Endothelial cell of umbilical vein (primary cell): ENCODE data around the gene PROM1. TPM values are rescaled to one million over a fixed set of nuclear protein-coding genes. Genes with fewer than 3 reads are reported as not detected.

ENCODE experiments used
- BruUV-seq: library from RNA; stranded (reverse); fragments of 400-500 nt; replicated peaks from 2 replicates; lab custom pipeline; 2021; lab: Mats Ljungman, UMichigan
- CTCF ChIA-PET: fragments of 300-600, 350-600 bp; sonication (Branson Sonifier 250); formaldehyde crosslinking; loops from one replicate; lab custom pipeline; 2021; ENCODE audit warnings: antibody characterized with exemption, inconsistent platforms; lab: Charles Lee
- POLR2A ChIA-PET: fragments of 300-600, 350-600 bp; sonication (Branson Sonifier 250); formaldehyde crosslinking; loops from one replicate; lab custom pipeline; 2021; ENCODE audit warnings: antibody characterized with exemption, inconsistent platforms; lab: Charles Lee
- DNase-seq: peaks from one replicate; pipeline ENCODE4 v3.0.0-alpha.2; 2011; ENCODE audit warnings: low read depth, low spot score
- FAIRE-seq: peaks from 2 replicates; lab custom pipeline; 2011; peaks lifted over from hg19 to GRCh38; lab: Jason Lieb, UNC
- H2AFZ ChIP-seq: 2 replicates; pipeline ENCODE4 v1.6.0; 2012; ENCODE audit warnings: low read depth, low read length, control low read depth, inconsistent platforms
- H3K27ac ChIP-seq: 2 replicates; pipeline ENCODE4 v1.5.1; 2011; ENCODE audit warnings: low read depth, mild to moderate bottlenecking, control low read depth, low read length, moderate library complexity; ENCODE audit not compliant: insufficient read depth
- H3K27me3 ChIP-seq, 2 experiments: 2 replicates each; pipeline versions ENCODE4 v1.6.0 to v1.6.1; 2011; ENCODE audit warnings: low read length in 2 of 2, mixed read lengths in 1 of 2; ENCODE audit not compliant: control insufficient read depth in 2 of 2, insufficient read depth in 2 of 2
- H3K36me3 ChIP-seq, 2 experiments: 2 replicates in 1 of 2; 3 replicates in 1 of 2; pipeline ENCODE4 v1.5.1; 2011; ENCODE audit warnings: low read length in 2 of 2, mild to moderate bottlenecking in 1 of 2, moderate library complexity in 1 of 2; ENCODE audit not compliant: control insufficient read depth in 2 of 2, insufficient read depth in 2 of 2; ENCODE audit errors: extremely low read depth in 1 of 2
- H3K4me1 ChIP-seq: 3 replicates; pipeline ENCODE4 v1.5.1; 2011; ENCODE audit warnings: mild to moderate bottlenecking, low read length; ENCODE audit not compliant: control insufficient read depth, insufficient read depth; ENCODE audit errors: extremely low read depth
- H3K4me2 ChIP-seq: 2 replicates; pipeline ENCODE4 v1.6.1; 2011; ENCODE audit warnings: low read length, control low read depth, mixed read lengths; ENCODE audit not compliant: insufficient read depth
- H3K4me3 ChIP-seq, 3 experiments: fragments of 200-600 bp in 1 of 3; sonication (generic), shearing (Covaris generic) in 1 of 3; replicated peaks in 1 of 3; 2 replicates each; pipeline ENCODE4 v1.5.1; 2011 to 2016; ENCODE audit warnings: control low read depth in 3 of 3, low read length in 3 of 3, mild to moderate bottlenecking in 2 of 3, inconsistent platforms in 1 of 3, low read depth in 1 of 3, moderate library complexity in 1 of 3; ENCODE audit not compliant: insufficient read depth in 1 of 3
- H3K79me2 ChIP-seq: 2 replicates; pipeline ENCODE4 v1.6.0; 2012; ENCODE audit warnings: low read length, inconsistent platforms; ENCODE audit not compliant: control insufficient read depth, insufficient read depth
- H3K9ac ChIP-seq: replicated peaks from 2 replicates; pipeline ENCODE3; 2011; ENCODE audit warnings: low read length, control low read depth; ENCODE audit not compliant: insufficient read depth; ENCODE audit errors: extremely low read depth
- H3K9me1 ChIP-seq: replicated peaks from 3 replicates; pipeline ENCODE4 v1.6.0; 2011; ENCODE audit warnings: mild to moderate bottlenecking, low read length; ENCODE audit not compliant: control insufficient read depth, insufficient read depth; ENCODE audit errors: extremely low read depth
- H3K9me3 ChIP-seq: replicated peaks from 2 replicates; pipeline ENCODE4 v1.5.1; 2012; ENCODE audit warnings: low read length, inconsistent platforms; ENCODE audit not compliant: control insufficient read depth, insufficient read depth
- H4K20me1 ChIP-seq: replicated peaks from 2 replicates; pipeline ENCODE3; 2011; ENCODE audit warnings: mild to moderate bottlenecking, low read length; ENCODE audit not compliant: control insufficient read depth, insufficient read depth; ENCODE audit errors: extremely low read depth
- EZH2 ChIP-seq: IDR thresholded peaks from 2 replicates; pipeline ENCODE4 v1.6.1; 2012; ENCODE audit warnings: borderline replicate concordance, low read depth, mild to moderate bottlenecking, moderate library complexity, low read length, inconsistent platforms; ENCODE audit not compliant: severe bottlenecking
- FOS ChIP-seq: IDR thresholded peaks from 2 replicates; pipeline ENCODE4 v1.6.1; 2011; ENCODE audit warnings: mild to moderate bottlenecking, low read length, moderate library complexity, borderline replicate concordance; ENCODE audit not compliant: insufficient read depth
- GATA2 ChIP-seq: IDR thresholded peaks from 2 replicates; pipeline ENCODE4 v1.7.0; 2011; ENCODE audit warnings: low read depth, mild to moderate bottlenecking, moderate library complexity, mixed read lengths, low read length; ENCODE audit not compliant: insufficient read length, insufficient read depth
- JUN ChIP-seq: IDR thresholded peaks from 2 replicates; pipeline ENCODE4 v1.6.1; 2011; ENCODE audit warnings: borderline replicate concordance, low read depth; ENCODE audit not compliant: insufficient read length, insufficient read depth
- MYC ChIP-seq: IDR thresholded peaks from one replicate; pipeline ENCODE4 v1.6.1; 2011; ENCODE audit warnings: mild to moderate bottlenecking, low read depth, low read length
- POLR2A ChIP-seq: IDR thresholded peaks from 2 replicates; pipeline ENCODE4 v1.6.1; 2012; ENCODE audit warnings: low read depth, mild to moderate bottlenecking, control low read depth, low read length
- POLR2AphosphoS5 ChIP-seq: IDR thresholded peaks from 2 replicates; pipeline ENCODE4 v1.6.1; 2012; ENCODE audit warnings: low read depth, mild to moderate bottlenecking, control low read depth, low read length, moderate library complexity; ENCODE audit not compliant: insufficient read depth
- dilution Hi-C: fragments of 300-500 bp; cut with MboI; formaldehyde crosslinking; loops from one replicate; pipeline ENCODE4 v1.15.0; 2019; ENCODE audit warnings: low sequenced_read_pairs; ENCODE audit not compliant: extremely low pct_ligation_motif_present
- intact Hi-C: fragments of 100-400 bp; cut with micrococcal nuclease; formaldehyde crosslinking; loops from one replicate; pipeline ENCODE4 v1.10.0; 2022
- polyA plus RNA-seq, 4 experiments: library from polyadenylated mRNA; depleted of rRNA in 3 of 4; stranded (reverse) in 3 of 4; unstranded in 1 of 4; fragments of >200 nt; gene quantifications; 2 replicates each; pipeline versions ENCODE4 v1.2.1 to v1.2.3, GENCODE V29; 2011 to 2012; ENCODE audit warnings: missing spikeins in 1 of 4
- total RNA-seq: library from RNA; stranded (reverse); gene quantifications from 2 replicates; pipeline ENCODE4 v1.2.3, GENCODE V29; 2021
- TF ChIP-seq, protein P1 (sequence below): IDR thresholded peaks from 2 replicates; pipeline ENCODE4 v1.6.1; 2011; ENCODE audit not compliant: insufficient read depth, insufficient read length
- TF ChIP-seq, protein P2 (sequence below), 2 donors: IDR thresholded peaks; 1 replicate in 1 of 2; 2 replicates in 1 of 2; pipeline ENCODE4 v1.5.1; 2011; ENCODE audit warnings: low read length in 2 of 2, mild to moderate bottlenecking in 2 of 2, moderate library complexity in 2 of 2, control low read depth in 1 of 2, inconsistent platforms in 1 of 2, low read depth in 1 of 2; ENCODE audit not compliant: insufficient read depth in 1 of 2; ENCODE audit errors: extremely low read depth in 1 of 2

PROM1 gene
- total and polyA plus RNA-seq, 2 donors (not counting 3 experiments of a cell fraction or from before 2014, with no cell fraction given), result 0.36 to 1.7 TPM

DNA sequence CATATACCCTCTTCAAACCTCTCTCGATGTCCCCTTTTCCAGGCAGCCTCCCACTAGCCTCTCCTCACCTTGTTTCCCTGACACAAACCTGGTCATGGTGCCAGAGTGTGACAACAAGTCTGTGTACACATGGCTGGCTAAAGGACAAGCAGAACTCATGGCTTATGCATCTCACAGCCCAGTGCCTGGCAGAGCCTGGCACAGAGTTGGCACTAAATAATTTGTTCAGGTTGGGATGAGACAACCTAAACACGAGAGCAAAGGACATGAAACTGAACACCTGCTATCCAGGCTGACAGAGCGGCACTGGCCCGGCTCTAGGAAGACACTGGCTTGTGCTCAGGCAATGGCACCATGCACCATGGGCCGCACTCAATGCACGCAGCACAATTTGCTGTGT lies 72.7 kb downstream of the PROM1 start:
- intact Hi-C loops (no loop called here), dilution Hi-C loops (no loop called here)
- BruUV-seq, result no TSS peak
- Histone ChIP-seq H3K79me2 (no peaks in the 10 kb centered on the region), H3K27me3 (no peaks in the 10 kb centered on the region), H3K27ac (no peak overlapping the region), H3K9ac (no peak overlapping the region), H2AFZ (no peak overlapping the region), H3K9me1 (no peaks in the 10 kb centered on the region), H3K4me3 (no peak overlapping the region), H4K20me1 (no peaks in the 10 kb centered on the region), H3K4me1 (no peaks in the 10 kb centered on the region), H3K36me3 (no peaks in the 10 kb centered on the region), H3K9me3 (no peaks in the 10 kb centered on the region), H3K4me2 (no peak overlapping the region)
- POLR2A ChIA-PET, result no interaction called here
- CTCF ChIA-PET, result no interaction called here
- TF ChIP-seq JUN, result no peak
- TF ChIP-seq, protein P1, sequence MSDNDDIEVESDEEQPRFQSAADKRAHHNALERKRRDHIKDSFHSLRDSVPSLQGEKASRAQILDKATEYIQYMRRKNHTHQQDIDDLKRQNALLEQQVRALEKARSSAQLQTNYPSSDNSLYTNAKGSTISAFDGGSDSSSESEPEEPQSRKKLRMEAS, result no peak
- no peak for DNase-seq
- no peak for FAIRE-seq

DNA sequence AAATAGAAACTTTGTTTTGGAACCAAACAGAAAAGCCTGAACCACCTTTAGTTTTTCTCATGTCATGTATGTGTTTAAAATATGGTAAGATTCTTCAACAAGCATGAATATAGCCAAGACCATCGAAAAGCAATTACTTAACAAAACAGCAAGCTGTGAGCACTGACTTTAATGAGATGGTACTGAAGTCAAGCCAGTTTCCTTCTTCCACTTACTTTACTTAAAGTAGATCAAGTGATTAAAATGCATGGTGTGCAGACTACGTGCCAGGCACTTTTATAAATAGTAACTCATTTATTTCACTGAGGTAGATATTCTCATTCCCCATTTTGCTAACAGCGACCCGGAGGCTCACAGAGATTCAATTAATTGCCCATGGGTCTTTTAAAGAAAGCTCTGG lies 74.7 kb downstream of the PROM1 start:
- no TSS peak for BruUV-seq
- H3K79me2 ChIP-seq, result no peaks in the 10 kb centered on the region
- FAIRE-seq (no peak), DNase-seq (no peak)
- no peak overlapping the region for H3K4me2 ChIP-seq
- no peaks in the 10 kb centered on the region for H3K9me3 ChIP-seq
- no peak overlapping the region for H3K27ac ChIP-seq
- POLR2A ChIA-PET, result no interaction called here
- no peaks in the 10 kb centered on the region for H3K36me3 ChIP-seq
- H3K9ac ChIP-seq, result no peak overlapping the region
- TF ChIP-seq GATA2 (no peak), JUN (no peak), MYC (no peak), POLR2AphosphoS5 (no peak), FOS (no peak), POLR2A (no peak), EZH2 (no peak)
- TF ChIP-seq, protein P1, result no peak
- TF ChIP-seq, protein P2, sequence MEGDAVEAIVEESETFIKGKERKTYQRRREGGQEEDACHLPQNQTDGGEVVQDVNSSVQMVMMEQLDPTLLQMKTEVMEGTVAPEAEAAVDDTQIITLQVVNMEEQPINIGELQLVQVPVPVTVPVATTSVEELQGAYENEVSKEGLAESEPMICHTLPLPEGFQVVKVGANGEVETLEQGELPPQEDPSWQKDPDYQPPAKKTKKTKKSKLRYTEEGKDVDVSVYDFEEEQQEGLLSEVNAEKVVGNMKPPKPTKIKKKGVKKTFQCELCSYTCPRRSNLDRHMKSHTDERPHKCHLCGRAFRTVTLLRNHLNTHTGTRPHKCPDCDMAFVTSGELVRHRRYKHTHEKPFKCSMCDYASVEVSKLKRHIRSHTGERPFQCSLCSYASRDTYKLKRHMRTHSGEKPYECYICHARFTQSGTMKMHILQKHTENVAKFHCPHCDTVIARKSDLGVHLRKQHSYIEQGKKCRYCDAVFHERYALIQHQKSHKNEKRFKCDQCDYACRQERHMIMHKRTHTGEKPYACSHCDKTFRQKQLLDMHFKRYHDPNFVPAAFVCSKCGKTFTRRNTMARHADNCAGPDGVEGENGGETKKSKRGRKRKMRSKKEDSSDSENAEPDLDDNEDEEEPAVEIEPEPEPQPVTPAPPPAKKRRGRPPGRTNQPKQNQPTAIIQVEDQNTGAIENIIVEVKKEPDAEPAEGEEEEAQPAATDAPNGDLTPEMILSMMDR (IDR thresholded peaks at IDR 0.05; ENCODE audit: extremely low read depth in 1 of 2, insufficient read depth in 1 of 2, low read depth in 1 of 2, low read length in 2 of 2), result no peak
- no peaks in the 10 kb centered on the region for H3K4me1 ChIP-seq
- dilution Hi-C loops, result no loop called here
- CTCF ChIA-PET, result no interaction called here
- no peaks in the 10 kb centered on the region for H3K9me1 ChIP-seq
- H3K27me3 ChIP-seq, result peaks cover 0 to 1% of the 10 kb centered on the region in 2 experiments
- no peak overlapping the region for H2AFZ ChIP-seq
- H3K4me3 ChIP-seq, result no peak overlapping the region
- H4K20me1 ChIP-seq, result no peaks in the 10 kb centered on the region
- intact Hi-C loops, result no loop called here
